Caco-2 (cell line): ENCODE data around the gene ABCG4. TPM values are rescaled to one million over a fixed set of nuclear protein-coding genes. Genes with fewer than 3 reads are reported as not detected.

Experiments used
- BruUV-seq: library from RNA; stranded (reverse); fragments of 400-500 nt; replicated peaks from 2 replicates; lab custom pipeline; 2021; lab: Mats Ljungman, UMichigan
- CTCF ChIA-PET: fragments of 300-600 bp; sonication (Branson Sonifier 250); formaldehyde crosslinking; loops from one replicate; lab custom pipeline; 2022; ENCODE audit warnings: antibody characterized with exemption; lab: Charles Lee
- POLR2A ChIA-PET: fragments of 300-600 bp; sonication (Branson Sonifier 250); formaldehyde crosslinking; loops from one replicate; lab custom pipeline; 2022; ENCODE audit warnings: antibody characterized with exemption; lab: Charles Lee
- DNase-seq, 2 experiments: peaks; one replicate each; pipeline versions ENCODE4 v3.0.0 to v3.0.0-alpha.2; 2020 to 2022
- H3K27me3 ChIP-seq: replicated peaks from 2 replicates; pipeline ENCODE4 v1.6.0; 2011; ENCODE audit warnings: low read length; ENCODE audit not compliant: control insufficient read depth, insufficient read depth
- H3K36me3 ChIP-seq: 2 replicates; pipeline ENCODE4 v1.5.1; 2011; ENCODE audit warnings: low read length; ENCODE audit not compliant: control insufficient read depth, insufficient read depth
- H3K4me1 ChIP-seq: fragments of 250-450 bp; sonication (Bioruptor Pico); 2 replicates; pipeline ENCODE4 v1.5.1; 2020; ENCODE audit warnings: mild to moderate bottlenecking
- H3K4me3 ChIP-seq: 2 replicates; pipeline ENCODE4 v1.5.1; 2011; ENCODE audit warnings: low read depth, mild to moderate bottlenecking, control low read depth, low read length
- H3K9me3 ChIP-seq: fragments of 250-450 bp; sonication (Bioruptor Pico); 2 replicates; pipeline ENCODE4 v1.5.1; 2020; ENCODE audit warnings: mild to moderate bottlenecking, moderate library complexity
- H3K27ac Mint-ChIP-seq: one replicate; pipeline ENCODE4 v1.8.0; 2022; ENCODE audit warnings: mixed read lengths; ENCODE audit not compliant: unreplicated experiment
- H3K27me3 Mint-ChIP-seq: one replicate; pipeline ENCODE4 v1.8.0; 2022; ENCODE audit warnings: mixed read lengths; ENCODE audit not compliant: insufficient read depth, unreplicated experiment
- H3K36me3 Mint-ChIP-seq: one replicate; pipeline ENCODE4 v1.8.0; 2022; ENCODE audit warnings: mild to moderate bottlenecking, mixed read lengths; ENCODE audit not compliant: insufficient read depth, unreplicated experiment
- H3K4me1 Mint-ChIP-seq: one replicate; pipeline ENCODE4 v1.8.0; 2022; ENCODE audit warnings: low read depth, mixed read lengths; ENCODE audit not compliant: unreplicated experiment
- H3K4me3 Mint-ChIP-seq: one replicate; pipeline ENCODE4 v1.8.0; 2022; ENCODE audit warnings: mild to moderate bottlenecking, moderate library complexity, mixed read lengths; ENCODE audit not compliant: unreplicated experiment
- H3K9me3 Mint-ChIP-seq: one replicate; pipeline ENCODE4 v1.8.0; 2022; ENCODE audit warnings: mixed read lengths; ENCODE audit not compliant: unreplicated experiment
- intact Hi-C: fragments of 100-400 bp; cut with micrococcal nuclease; formaldehyde crosslinking; loops from one replicate; pipeline ENCODE4 v1.10.0; 2022; ENCODE audit not compliant: unreplicated experiment
- total RNA-seq: library from RNA; stranded (reverse); gene quantifications from 2 replicates; pipeline ENCODE4 v1.2.3, GENCODE V29; 2022
- TF ChIP-seq, protein P1 (sequence below), 2 experiments: fragments of 200-600 bp in 1 of 2; IDR thresholded peaks; 1 replicate in 1 of 2; 2 replicates in 1 of 2; pipeline versions ENCODE4 v1.5.1 to v1.8.0; 2011 to 2022; ENCODE audit warnings: antibody characterized with exemption in 1 of 2, control low read depth in 1 of 2, inconsistent platforms in 1 of 2, low read depth in 1 of 2, low read length in 1 of 2, mild to moderate bottlenecking in 1 of 2, moderate library complexity in 1 of 2; ENCODE audit not compliant: insufficient read depth in 1 of 2, severe bottlenecking in 1 of 2, unreplicated experiment in 1 of 2

Gene ABCG4
- total RNA-seq, 1 experiment from 2014 or later: 0.18 TPM

DNA sequence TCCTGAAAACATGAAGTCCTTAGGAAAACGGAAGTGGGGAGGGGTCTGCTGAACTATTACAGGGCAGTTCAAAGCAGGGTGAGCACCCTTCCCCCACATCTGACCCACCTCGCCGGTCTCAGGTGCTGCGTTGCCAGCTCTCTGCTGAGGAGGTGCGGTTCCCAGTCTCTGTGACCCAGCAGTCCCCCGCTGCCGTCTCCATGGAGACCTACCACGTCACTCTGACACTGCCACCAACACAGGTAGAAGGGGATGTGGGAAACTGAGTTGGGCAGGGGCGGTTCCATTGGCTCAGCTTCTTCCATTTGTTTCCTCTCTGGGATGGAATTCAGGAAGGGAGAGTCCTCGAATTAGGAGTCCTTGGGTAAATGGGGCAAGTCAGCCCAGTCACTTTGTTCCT, 38.4 kb upstream of the ABCG4 start:
- ChIA-PET CTCF (interaction anchor here (0.8 kb wide), 1 partner anchor 86 kb away, joined by 3 read pairs; no protein-coding TSS in a partner anchor), POLR2A (interaction anchor here (0.5 kb wide), 1 partner anchor 9 kb away, joined by 3 read pairs; the partner anchor contains the start of gene DPAGT1)
- Histone ChIP-seq H3K36me3 (0 out of 2 replicates have a peak, but pooled peaks cover 2% of the 10 kb centered on the region), H3K4me3 (no peak overlapping the region), H3K9me3 (no peaks in the 10 kb centered on the region), H3K27me3 (no peaks in the 10 kb centered on the region), H3K4me1 (peaks cover 21% of the 10 kb centered on the region)
- H3K4me1 Mint-ChIP-seq: peaks cover 25% of the 10 kb centered on the region
- BruUV-seq: no TSS peak
- H3K36me3 Mint-ChIP-seq: peaks cover 40% of the 10 kb centered on the region
- H3K27ac Mint-ChIP-seq: no peak overlapping the region
- H3K27me3 Mint-ChIP-seq: no peaks in the 10 kb centered on the region
- no peaks in the 10 kb centered on the region for H3K9me3 Mint-ChIP-seq
- no peak overlapping the region for H3K4me3 Mint-ChIP-seq
- TF ChIP-seq, protein P1, sequence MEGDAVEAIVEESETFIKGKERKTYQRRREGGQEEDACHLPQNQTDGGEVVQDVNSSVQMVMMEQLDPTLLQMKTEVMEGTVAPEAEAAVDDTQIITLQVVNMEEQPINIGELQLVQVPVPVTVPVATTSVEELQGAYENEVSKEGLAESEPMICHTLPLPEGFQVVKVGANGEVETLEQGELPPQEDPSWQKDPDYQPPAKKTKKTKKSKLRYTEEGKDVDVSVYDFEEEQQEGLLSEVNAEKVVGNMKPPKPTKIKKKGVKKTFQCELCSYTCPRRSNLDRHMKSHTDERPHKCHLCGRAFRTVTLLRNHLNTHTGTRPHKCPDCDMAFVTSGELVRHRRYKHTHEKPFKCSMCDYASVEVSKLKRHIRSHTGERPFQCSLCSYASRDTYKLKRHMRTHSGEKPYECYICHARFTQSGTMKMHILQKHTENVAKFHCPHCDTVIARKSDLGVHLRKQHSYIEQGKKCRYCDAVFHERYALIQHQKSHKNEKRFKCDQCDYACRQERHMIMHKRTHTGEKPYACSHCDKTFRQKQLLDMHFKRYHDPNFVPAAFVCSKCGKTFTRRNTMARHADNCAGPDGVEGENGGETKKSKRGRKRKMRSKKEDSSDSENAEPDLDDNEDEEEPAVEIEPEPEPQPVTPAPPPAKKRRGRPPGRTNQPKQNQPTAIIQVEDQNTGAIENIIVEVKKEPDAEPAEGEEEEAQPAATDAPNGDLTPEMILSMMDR (IDR thresholded peaks at IDR 0.05; ENCODE audit: insufficient read depth in 1 of 2, low read depth in 1 of 2, low read length in 1 of 2, severe bottlenecking in 1 of 2, unreplicated experiment in 1 of 2): no peak
- no peak for DNase-seq
- intact Hi-C loops: no loop called here

DNA sequence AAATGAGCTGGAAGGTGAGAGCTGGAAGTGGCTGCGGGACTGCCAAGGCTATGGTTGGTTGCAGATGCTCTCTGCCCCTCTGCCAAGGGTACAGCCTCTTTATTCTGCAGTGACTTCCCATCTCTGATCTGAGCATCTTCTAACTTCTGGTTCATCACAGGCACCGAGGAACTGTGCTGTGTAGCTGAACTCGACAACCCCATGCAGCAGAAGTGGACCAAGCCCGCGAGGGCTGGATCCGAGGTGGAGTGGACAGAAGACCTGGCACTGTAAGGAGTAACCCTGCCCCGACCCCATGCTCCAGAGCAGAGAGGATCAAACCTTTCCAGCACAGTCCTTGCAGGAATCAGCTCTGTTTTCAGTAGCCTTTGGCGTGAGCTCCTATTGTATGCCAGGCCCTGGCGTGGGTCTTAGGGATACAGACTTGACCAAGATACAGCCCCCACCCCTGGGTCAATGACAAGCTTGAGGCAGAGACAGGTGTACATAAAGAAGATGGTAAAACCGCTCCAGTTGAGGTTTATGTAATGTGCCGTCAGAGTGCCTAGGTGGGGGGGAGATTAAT, 37.4 kb upstream of the ABCG4 start:
- no peak overlapping the region for H3K4me3 ChIP-seq
- Mint-ChIP-seq H3K4me3 (no peak overlapping the region), H3K27ac (no peak overlapping the region), H3K27me3 (no peaks in the 10 kb centered on the region), H3K9me3 (no peaks in the 10 kb centered on the region), H3K4me1 (peaks cover 16% of the 10 kb centered on the region), H3K36me3 (peaks cover 38% of the 10 kb centered on the region)
- peaks cover 15% of the 10 kb centered on the region for H3K4me1 ChIP-seq
- H3K36me3 ChIP-seq: 0 out of 2 replicates have a peak, but pooled peaks cover 2% of the 10 kb centered on the region
- POLR2A ChIA-PET: interaction anchor here (0.9 to 1.3 kb wide), 3 partner anchors 10 to 26 kb away, joined by 3 read pairs; partner anchors contain the start of genes HINFP and HMBS
- DNase-seq: no peak
- CTCF ChIA-PET: no interaction called here
- no peaks in the 10 kb centered on the region for H3K9me3 ChIP-seq
- BruUV-seq: no TSS peak
- intact Hi-C loops: no loop called here
- TF ChIP-seq, protein P1 (IDR thresholded peaks at IDR 0.05; ENCODE audit: insufficient read depth in 1 of 2, low read depth in 1 of 2, low read length in 1 of 2, severe bottlenecking in 1 of 2, unreplicated experiment in 1 of 2): no peak
- H3K27me3 ChIP-seq: no peaks in the 10 kb centered on the region

DNA sequence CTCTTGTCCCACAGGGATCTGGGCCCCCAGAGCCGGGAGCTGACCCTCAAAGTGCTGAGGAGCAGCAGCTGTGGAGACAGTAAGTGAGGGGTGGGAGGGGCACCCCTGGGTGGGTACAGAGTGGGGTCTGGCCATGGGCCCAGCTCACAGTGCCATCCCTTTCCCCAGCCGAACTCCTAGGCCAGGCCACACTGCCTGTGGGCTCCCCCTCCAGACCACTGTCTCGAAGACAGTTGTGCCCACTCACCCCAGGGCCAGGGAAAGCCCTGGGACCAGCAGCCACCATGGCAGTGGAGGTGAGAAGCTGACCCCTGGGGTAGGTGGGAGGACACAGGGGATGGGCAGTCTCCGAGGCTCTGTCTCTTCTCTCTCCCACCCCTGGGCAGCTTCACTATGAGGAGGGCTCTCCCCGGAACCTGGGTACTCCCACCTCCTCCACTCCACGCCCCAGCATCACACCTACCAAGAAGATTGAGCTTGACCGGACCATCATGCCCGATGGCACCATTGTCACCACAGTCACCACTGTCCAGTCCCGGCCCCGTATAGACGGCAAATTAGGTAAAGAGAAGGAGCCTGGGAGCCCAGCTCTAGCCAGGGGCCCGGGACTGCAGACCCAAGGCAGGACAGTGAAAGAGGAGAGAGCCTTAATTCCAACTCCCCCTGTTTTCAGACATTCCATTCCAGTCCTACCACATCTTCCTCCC, 36.4 kb upstream of the ABCG4 start:
- no peak overlapping the region for H3K27ac Mint-ChIP-seq
- peaks cover 11% of the 10 kb centered on the region for H3K4me1 Mint-ChIP-seq
- H3K4me3 Mint-ChIP-seq: no peak overlapping the region
- Histone ChIP-seq H3K4me3 (no peak overlapping the region), H3K27me3 (no peaks in the 10 kb centered on the region), H3K4me1 (peaks cover 11% of the 10 kb centered on the region), H3K36me3 (0 out of 2 replicates have a peak, but pooled peaks cover 2% of the 10 kb centered on the region), H3K9me3 (no peaks in the 10 kb centered on the region)
- ChIA-PET CTCF (interaction anchor here (0.8 kb wide), 1 partner anchor 32 kb away, joined by 3 read pairs; no protein-coding TSS in a partner anchor), POLR2A (interaction anchor here (0.9 to 1.1 kb wide), 2 partner anchors 18 to 27 kb away, joined by 3 read pairs; partner anchors contain the start of gene HMBS)
- TF ChIP-seq, protein P1 (IDR thresholded peaks at IDR 0.05; ENCODE audit: insufficient read depth in 1 of 2, low read depth in 1 of 2, low read length in 1 of 2, severe bottlenecking in 1 of 2, unreplicated experiment in 1 of 2): no peak
- H3K36me3 Mint-ChIP-seq: peaks cover 31% of the 10 kb centered on the region
- peak in 1 of 2 experiments; percentile 43 for DNase-seq
- H3K9me3 Mint-ChIP-seq: no peaks in the 10 kb centered on the region
- intact Hi-C loops: no loop called here
- no TSS peak for BruUV-seq
- H3K27me3 Mint-ChIP-seq: no peaks in the 10 kb centered on the region
